ENCODE data around the gene SLC52A1.

Gene SLC52A1

GRCh38 chr17:5002121-5002788 lies 33.0 kb downstream of the SLC52A1 start:
- Histone ChIP-seq H3K36me3 (peaks cover 62 to 66% (median 64%) of the 10 kb centered on the region in 3 donors), H3K4me1 (peaks cover 0 to 31% (median 25%) of the 10 kb centered on the region in 4 donors)

GRCh38 chr17:5000237-5000639 lies 35.0 kb downstream of the SLC52A1 start:
- Histone ChIP-seq H3K4me3 (peak overlapping the region; percentile 85 to 100), H3K9me3 (no peaks in the 10 kb centered on the region), H3K36me3 (peaks cover 42 to 46% (median 44%) of the 10 kb centered on the region in 3 donors), H3K27ac (peak overlapping the region; percentile 94 to 97), H3K4me1 (peaks cover 0 to 37% (median 31%) of the 10 kb centered on the region in 4 donors), H3K27me3 (no peaks in the 10 kb centered on the region)
- intact Hi-C loops (cut with DNase I; ENCODE audit: low total_unique reads) = no loop called here
- no peak for TF ChIP-seq CTCF (IDR thresholded peaks at IDR 0.05)
- DNase-seq = peak; percentile 82 to 94

More at GRCh38 chr17:5002121-5002788, 33.0 kb downstream of the SLC52A1 start:
- Histone ChIP-seq H3K9me3 (no peaks in the 10 kb centered on the region), H3K27ac (no peak overlapping the region), H3K27me3 (no peaks in the 10 kb centered on the region), H3K4me3 (no peak overlapping the region)
- DNase-seq = no peak
- intact Hi-C loops (cut with DNase I; ENCODE audit: low total_unique reads) = no loop called here
- no peak for TF ChIP-seq CTCF (IDR thresholded peaks at IDR 0.05)

GRCh38 chr17:4999430-5000093 lies 35.7 kb downstream of the SLC52A1 start:
- H3K4me3 ChIP-seq = peak overlapping the region; percentile 85 to 100
- intact Hi-C loops (cut with DNase I; ENCODE audit: low total_unique reads) = loop anchor here (5.0 kb wide), 1 partner anchor 52 kb away; the partner anchor contains the start of gene PFN1
- DNase-seq = peak in 1 of 2 donors; percentile 18
- peak overlapping the region; percentile 94 to 97 for H3K27ac ChIP-seq
- H3K4me1 ChIP-seq = peaks cover 0 to 37% (median 31%) of the 10 kb centered on the region in 4 donors
- H3K27me3 ChIP-seq = no peaks in the 10 kb centered on the region
- TF ChIP-seq CTCF (IDR thresholded peaks at IDR 0.05) = no peak
- H3K36me3 ChIP-seq = peaks cover 35 to 39% (median 38%) of the 10 kb centered on the region in 3 donors
- no peaks in the 10 kb centered on the region for H3K9me3 ChIP-seq

GRCh38 chr17:4998732-4999429 lies 36.3 kb downstream of the SLC52A1 start:
- H3K4me3 ChIP-seq = peak overlapping the region; percentile 85 to 100
- H3K4me1 ChIP-seq = peaks cover 0 to 37% (median 31%) of the 10 kb centered on the region in 4 donors
- peaks cover 28 to 32% (median 31%) of the 10 kb centered on the region in 3 donors for H3K36me3 ChIP-seq
- DNase-seq = peak in 1 of 2 donors; percentile 20
- H3K27ac ChIP-seq = peak overlapping the region; percentile 94 to 97
- no peaks in the 10 kb centered on the region for H3K9me3 ChIP-seq
- H3K27me3 ChIP-seq = no peaks in the 10 kb centered on the region
- intact Hi-C loops (cut with DNase I; ENCODE audit: low total_unique reads) = loop anchor here (5.0 kb wide), 1 partner anchor 52 kb away; the partner anchor contains the start of gene PFN1
- no peak for TF ChIP-seq CTCF (IDR thresholded peaks at IDR 0.05)

- peaks cover 0 to 37% (median 31%) of the 10 kb centered on the region in 4 donors for H3K4me1 ChIP-seq
- peak; percentile 43 to 73 for DNase-seq
- intact Hi-C loops (cut with DNase I; ENCODE audit: low total_unique reads) = loop anchor here (5.0 kb wide), 1 partner anchor 51 kb away; the partner anchor contains the start of gene PFN1
- no peak for TF ChIP-seq CTCF (IDR thresholded peaks at IDR 0.05)
- peak overlapping the region; percentile 94 to 97 for H3K27ac ChIP-seq
- H3K4me3 ChIP-seq = peak overlapping the region; percentile 85 to 100
- no peaks in the 10 kb centered on the region for H3K9me3 ChIP-seq
- H3K36me3 ChIP-seq = peaks cover 21 to 25% (median 24%) of the 10 kb centered on the region in 3 donors
- H3K27me3 ChIP-seq = no peaks in the 10 kb centered on the region
Measured at GRCh38 chr17:4998027-4998731, 37.0 kb downstream of the SLC52A1 start.

All from tibial artery (tissue), 4 donors.